H9 (cell line): ENCODE data around the gene SHC4. TPM values are rescaled to one million over a fixed set of nuclear protein-coding genes. Genes with fewer than 3 reads are reported as not detected.

Source experiments
- DNase-seq: peaks from one replicate; pipeline ENCODE4 v3.0.0-alpha.2; 2017
- H2AFZ ChIP-seq: one replicate; pipeline ENCODE4 v1.6.1; 2013; ENCODE audit warnings: mild to moderate bottlenecking, low read length, control low read depth, moderate library complexity
- H2AK5ac ChIP-seq: 2 replicates; pipeline ENCODE4 v1.6.1; 2013; ENCODE audit warnings: low read length, control low read depth, mixed read lengths; ENCODE audit not compliant: insufficient read length
- H2BK120ac ChIP-seq: one replicate; pipeline ENCODE4 v1.6.1; 2013; ENCODE audit warnings: low read depth, mild to moderate bottlenecking, low read length, control low read depth, inconsistent platforms; ENCODE audit not compliant: poor library complexity, severe bottlenecking
- H2BK12ac ChIP-seq: 2 replicates; pipeline ENCODE4 v1.6.1; 2013; ENCODE audit warnings: low read length, control low read depth, mixed read lengths, low read depth; ENCODE audit not compliant: insufficient read length
- H2BK15ac ChIP-seq: 2 replicates; pipeline ENCODE4 v1.6.1; 2013; ENCODE audit warnings: low read depth, low read length, control low read depth
- H2BK20ac ChIP-seq: one replicate; pipeline ENCODE4 v1.6.1; 2013; ENCODE audit warnings: low read depth, mild to moderate bottlenecking, low read length, control low read depth, inconsistent platforms; ENCODE audit not compliant: poor library complexity, severe bottlenecking
- H2BK5ac ChIP-seq: 2 replicates; pipeline ENCODE4 v1.6.1; 2013; ENCODE audit warnings: low read length, control low read depth, mixed read lengths; ENCODE audit not compliant: insufficient read length
- H3K14ac ChIP-seq: 2 replicates; pipeline ENCODE4 v1.6.1; 2013; ENCODE audit warnings: low read length, control low read depth; ENCODE audit not compliant: insufficient read depth
- H3K18ac ChIP-seq: 2 replicates; pipeline ENCODE4 v1.6.1; 2013; ENCODE audit warnings: low read depth, mild to moderate bottlenecking, mixed read lengths, low read length, control low read depth; ENCODE audit not compliant: insufficient read length
- H3K23ac ChIP-seq: 2 replicates; pipeline ENCODE4 v1.6.1; 2013; ENCODE audit warnings: low read length, control low read depth, mixed read lengths, low read depth; ENCODE audit not compliant: insufficient read length
- H3K23me2 ChIP-seq: 2 replicates; pipeline ENCODE4 v1.6.1; 2013; ENCODE audit warnings: low read depth, mild to moderate bottlenecking, mixed read lengths, low read length, control low read depth; ENCODE audit not compliant: insufficient read length, poor library complexity, severe bottlenecking
- H3K27ac ChIP-seq: 2 replicates; pipeline ENCODE4 v1.5.1; 2013; ENCODE audit warnings: low read length, control low read depth, mixed read lengths, low read depth; ENCODE audit not compliant: insufficient read length
- H3K27me3 ChIP-seq: 2 replicates; pipeline ENCODE4 v1.6.1; 2013; ENCODE audit warnings: low read length, control low read depth, inconsistent platforms; ENCODE audit not compliant: insufficient read depth
- H3K4ac ChIP-seq: 2 replicates; pipeline ENCODE4 v1.6.1; 2013; ENCODE audit warnings: low read depth, mild to moderate bottlenecking, control low read depth, inconsistent platforms, low read length, moderate library complexity
- H3K4me1 ChIP-seq: 2 replicates; pipeline ENCODE4 v1.6.1; 2013; ENCODE audit warnings: low read length, control low read depth, inconsistent platforms; ENCODE audit not compliant: insufficient read depth
- H3K4me2 ChIP-seq: 2 replicates; pipeline ENCODE4 v1.6.1; 2013; ENCODE audit warnings: low read length, control low read depth, mixed read lengths; ENCODE audit not compliant: insufficient read length, insufficient read depth
- H3K56ac ChIP-seq: 2 replicates; pipeline ENCODE4 v1.6.1; 2013; ENCODE audit warnings: low read depth, mild to moderate bottlenecking, mixed read lengths, low read length, control low read depth; ENCODE audit not compliant: insufficient read length
- H3K79me1 ChIP-seq: 2 replicates; pipeline ENCODE4 v1.6.1; 2013; ENCODE audit warnings: low read depth, mild to moderate bottlenecking, moderate library complexity, low read length, control low read depth, inconsistent platforms; ENCODE audit not compliant: insufficient read depth, poor library complexity, severe bottlenecking
- H3K79me2 ChIP-seq: 2 replicates; pipeline ENCODE4 v1.6.1; 2013; ENCODE audit warnings: low read length, control low read depth, inconsistent platforms; ENCODE audit not compliant: insufficient read depth
- H3K9ac ChIP-seq: 2 replicates; pipeline ENCODE4 v1.6.1; 2013; ENCODE audit warnings: low read length, control low read depth, mixed read lengths; ENCODE audit not compliant: insufficient read length; ENCODE audit errors: extremely low read depth
- H3K9me3 ChIP-seq: one replicate; pipeline ENCODE4 v1.6.1; 2013; ENCODE audit warnings: low read depth, low read length, inconsistent platforms; ENCODE audit not compliant: control insufficient read depth
- H3T11ph ChIP-seq: one replicate; pipeline ENCODE4 v1.6.1; 2013; ENCODE audit warnings: mild to moderate bottlenecking, low read length, control low read depth, inconsistent platforms
- H4K20me1 ChIP-seq: one replicate; pipeline ENCODE4 v1.6.1; 2013; ENCODE audit not compliant: control insufficient read depth, insufficient read length, insufficient read depth
- H4K5ac ChIP-seq: 2 replicates; pipeline ENCODE4 v1.6.1; 2013; ENCODE audit warnings: low read depth, mild to moderate bottlenecking, mixed read lengths, low read length, control low read depth; ENCODE audit not compliant: insufficient read length
- H4K8ac ChIP-seq: replicated peaks from 2 replicates; pipeline ENCODE4 v1.6.1; 2013; ENCODE audit warnings: low read length, control low read depth, mixed read lengths, low read depth; ENCODE audit not compliant: insufficient read length
- H4K91ac ChIP-seq: 2 replicates; pipeline ENCODE4 v1.6.1; 2013; ENCODE audit warnings: low read depth, mild to moderate bottlenecking, moderate library complexity, mixed read lengths, low read length, control low read depth; ENCODE audit not compliant: insufficient read length
- H3K27ac Mint-ChIP-seq, 3 experiments: 2 replicates in 2 of 3; 3 replicates in 1 of 3; pipeline ENCODE4 v1.8.0; 2020 to 2021; ENCODE audit warnings: mixed read lengths in 3 of 3, mild to moderate bottlenecking in 1 of 3, moderate library complexity in 1 of 3
- H3K27me3 Mint-ChIP-seq: 2 replicates; pipeline ENCODE4 v1.8.0; 2021; ENCODE audit warnings: low read depth, mild to moderate bottlenecking, moderate library complexity, mixed read lengths
- H3K36me3 Mint-ChIP-seq, 3 experiments: 2 replicates in 2 of 3; 3 replicates in 1 of 3; pipeline ENCODE4 v1.8.0; 2020 to 2021; ENCODE audit warnings: low read depth in 3 of 3, mixed read lengths in 3 of 3; ENCODE audit not compliant: insufficient read depth in 1 of 3
- H3K4me1 Mint-ChIP-seq, 2 experiments: 2 replicates each; pipeline ENCODE4 v1.8.0; 2020; ENCODE audit warnings: mixed read lengths in 2 of 2
- H3K4me3 Mint-ChIP-seq, 2 experiments: 2 replicates in 1 of 2; 3 replicates in 1 of 2; pipeline ENCODE4 v1.8.0; 2020 to 2021; ENCODE audit warnings: mild to moderate bottlenecking in 2 of 2, mixed read lengths in 2 of 2, moderate library complexity in 1 of 2
- H3K9me3 Mint-ChIP-seq, 2 experiments: 2 replicates in 1 of 2; 3 replicates in 1 of 2; pipeline ENCODE4 v1.8.0; 2020; ENCODE audit warnings: mild to moderate bottlenecking in 2 of 2, mixed read lengths in 2 of 2, moderate library complexity in 1 of 2
- WGBS: extraction: QIAGEN DNeasy Blood & Tissue Kit; methylation state at CpG from one replicate; pipeline ENCODE4 v1.1.7; 2013; ENCODE audit warnings: missing lambda C conversion rate, low lambda C conversion rate, mixed read lengths; ENCODE audit not compliant: insufficient read length; ENCODE audit errors: extremely low coverage; 5-methylcytosine and 5-hydroxymethylcytosine counted together
- total RNA-seq: library from RNA; stranded (reverse); gene quantifications from 2 replicates; pipeline ENCODE4 v1.2.1, GENCODE V29; 2021
- TF ChIP-seq, protein P1 (sequence below): fragments of 200-600 bp; sonication (generic); conservative IDR thresholded peaks from 3 replicates; pipeline ENCODE4 v1.8.0; 2021; ENCODE audit warnings: antibody characterized with exemption, mild to moderate bottlenecking

Gene SHC4
- total RNA-seq, 1 experiment from 2014 or later = 0.26 TPM

DNA sequence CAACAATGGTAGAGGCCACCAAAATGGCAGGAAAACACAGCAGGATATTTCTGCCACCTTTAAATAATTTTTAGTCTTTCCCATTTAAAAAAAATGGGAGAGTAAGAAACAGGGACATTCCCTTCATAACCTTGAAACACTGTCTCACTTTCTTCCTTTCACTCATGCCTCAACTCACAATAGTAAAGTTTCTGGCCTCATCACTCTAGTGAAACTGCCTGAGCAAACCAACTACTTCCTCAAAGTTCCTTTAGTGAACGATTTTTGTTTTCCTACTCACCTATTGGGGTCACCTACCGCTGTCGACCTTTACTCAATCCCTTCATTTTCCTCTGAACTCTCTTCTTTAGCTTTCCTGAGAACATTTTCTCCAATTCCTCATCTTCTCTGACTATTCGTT is 33.0 kb downstream of the SHC4 start:
- H3K27ac ChIP-seq = no peak overlapping the region
- Mint-ChIP-seq H3K4me1 (no peaks in the 10 kb centered on the region), H3K27ac (no peak overlapping the region), H3K36me3 (no peaks in the 10 kb centered on the region), H3K27me3 (peaks cover 3% of the 10 kb centered on the region; the same call in 1 of the 2 replicates), H3K4me3 (no peak overlapping the region), H3K9me3 (no peaks in the 10 kb centered on the region)
- H3K56ac ChIP-seq = no peak overlapping the region
- H2BK15ac ChIP-seq = no peak overlapping the region
- H4K20me1 ChIP-seq = no peaks in the 10 kb centered on the region
- no peak overlapping the region for H2AK5ac ChIP-seq
- H4K91ac ChIP-seq = no peak overlapping the region
- no peak overlapping the region for H3K18ac ChIP-seq
- H3K27me3 ChIP-seq = no peaks in the 10 kb centered on the region
- H3K79me2 ChIP-seq = no peaks in the 10 kb centered on the region
- no peak overlapping the region for H3K23ac ChIP-seq
- H4K8ac ChIP-seq = no peak overlapping the region
- no peak overlapping the region for H2AFZ ChIP-seq
- no peaks in the 10 kb centered on the region for H3K9me3 ChIP-seq
- H3T11ph ChIP-seq = no peak overlapping the region
- no peak overlapping the region for H2BK12ac ChIP-seq
- no peak for DNase-seq
- no peak overlapping the region for H4K5ac ChIP-seq
- H3K23me2 ChIP-seq = no peaks in the 10 kb centered on the region
- H3K14ac ChIP-seq = no peak overlapping the region
- WGBS = no CpG with 5 or more reads among the region's 4 CpGs
- no peak overlapping the region for H3K9ac ChIP-seq
- H3K79me1 ChIP-seq = no peaks in the 10 kb centered on the region
- H3K4ac ChIP-seq = no peak overlapping the region
- H2BK20ac ChIP-seq = no peak overlapping the region
- no peak overlapping the region for H3K4me2 ChIP-seq
- H2BK120ac ChIP-seq = no peak overlapping the region
- TF ChIP-seq, protein P1, sequence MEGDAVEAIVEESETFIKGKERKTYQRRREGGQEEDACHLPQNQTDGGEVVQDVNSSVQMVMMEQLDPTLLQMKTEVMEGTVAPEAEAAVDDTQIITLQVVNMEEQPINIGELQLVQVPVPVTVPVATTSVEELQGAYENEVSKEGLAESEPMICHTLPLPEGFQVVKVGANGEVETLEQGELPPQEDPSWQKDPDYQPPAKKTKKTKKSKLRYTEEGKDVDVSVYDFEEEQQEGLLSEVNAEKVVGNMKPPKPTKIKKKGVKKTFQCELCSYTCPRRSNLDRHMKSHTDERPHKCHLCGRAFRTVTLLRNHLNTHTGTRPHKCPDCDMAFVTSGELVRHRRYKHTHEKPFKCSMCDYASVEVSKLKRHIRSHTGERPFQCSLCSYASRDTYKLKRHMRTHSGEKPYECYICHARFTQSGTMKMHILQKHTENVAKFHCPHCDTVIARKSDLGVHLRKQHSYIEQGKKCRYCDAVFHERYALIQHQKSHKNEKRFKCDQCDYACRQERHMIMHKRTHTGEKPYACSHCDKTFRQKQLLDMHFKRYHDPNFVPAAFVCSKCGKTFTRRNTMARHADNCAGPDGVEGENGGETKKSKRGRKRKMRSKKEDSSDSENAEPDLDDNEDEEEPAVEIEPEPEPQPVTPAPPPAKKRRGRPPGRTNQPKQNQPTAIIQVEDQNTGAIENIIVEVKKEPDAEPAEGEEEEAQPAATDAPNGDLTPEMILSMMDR = no peak
- H3K4me1 ChIP-seq = no peaks in the 10 kb centered on the region
- H2BK5ac ChIP-seq = no peak overlapping the region
